Endodermal cell (in vitro differentiated cells): ENCODE data around the gene KIFAP3. TPM values are rescaled to one million over a fixed set of nuclear protein-coding genes. Genes with fewer than 3 reads are reported as not detected.

Experiments
- DNase-seq: peaks from one replicate; pipeline ENCODE4 v3.0.0-alpha.2; 2017
- H3K27ac ChIP-seq: 2 replicates; pipeline ENCODE4 v1.5.1; 2013; ENCODE audit warnings: mild to moderate bottlenecking, low read depth, low read length, moderate library complexity
- H3K27me3 ChIP-seq: 2 replicates; pipeline ENCODE4 v1.6.1; 2013; ENCODE audit warnings: mild to moderate bottlenecking, low read length, moderate library complexity; ENCODE audit not compliant: insufficient read depth, control insufficient read depth, poor library complexity, severe bottlenecking
- H3K36me3 ChIP-seq: 2 replicates; pipeline ENCODE4 v1.7.0; 2013; ENCODE audit warnings: mild to moderate bottlenecking, low read length, moderate library complexity; ENCODE audit not compliant: control insufficient read depth, insufficient read depth
- H3K4me1 ChIP-seq: one replicate; pipeline ENCODE4 v1.7.0; 2013; ENCODE audit warnings: low read length; ENCODE audit not compliant: control insufficient read depth, insufficient read depth
- H3K4me3 ChIP-seq: 2 replicates; pipeline ENCODE4 v1.5.1; 2013; ENCODE audit warnings: mild to moderate bottlenecking, low read length, moderate library complexity
- H3K9ac ChIP-seq: 2 replicates; pipeline ENCODE4 v1.6.1; 2013; ENCODE audit warnings: mild to moderate bottlenecking, low read length, moderate library complexity; ENCODE audit not compliant: poor library complexity, severe bottlenecking; ENCODE audit errors: extremely low read depth
- H3K9me3 ChIP-seq: 2 replicates; pipeline ENCODE4 v1.6.1; 2013; ENCODE audit warnings: mild to moderate bottlenecking, low read length, moderate library complexity; ENCODE audit not compliant: control insufficient read depth
- H3K27ac Mint-ChIP-seq: 2 replicates; pipeline ENCODE4 v1.8.0; 2020; ENCODE audit warnings: mixed read lengths
- H3K27me3 Mint-ChIP-seq: 2 replicates; pipeline ENCODE4 v1.8.0; 2021; ENCODE audit warnings: mild to moderate bottlenecking, mixed read lengths; ENCODE audit not compliant: insufficient read depth
- H3K36me3 Mint-ChIP-seq: 2 replicates; pipeline ENCODE4 v1.8.0; 2020; ENCODE audit warnings: low read depth, mixed read lengths
- H3K4me1 Mint-ChIP-seq: 2 replicates; pipeline ENCODE4 v1.8.0; 2020; ENCODE audit warnings: mixed read lengths
- H3K4me3 Mint-ChIP-seq: 2 replicates; pipeline ENCODE4 v1.8.0; 2020; ENCODE audit warnings: mild to moderate bottlenecking, moderate library complexity, mixed read lengths
- H3K9me3 Mint-ChIP-seq: 2 replicates; pipeline ENCODE4 v1.8.0; 2020; ENCODE audit warnings: mild to moderate bottlenecking, mixed read lengths
- WGBS, 2 experiments: methylation state at CpG; one replicate each; pipeline versions ENCODE4 v1.1.5 to v1.1.7; 2013; ENCODE audit warnings: missing lambda C conversion rate in 2 of 2, mixed read lengths in 1 of 2; ENCODE audit not compliant: insufficient coverage in 1 of 2, insufficient read length in 1 of 2; 5-methylcytosine and 5-hydroxymethylcytosine counted together
- total RNA-seq, 2 donors: library from RNA; stranded (reverse); fragmentation: NEBNext Ultra II Directional in 1 of 2; extraction: Animal tissue kit (Norgen Biotek cat#: 25700) in 1 of 2; gene quantifications; 2 replicates in 1 of 2; 3 replicates in 1 of 2; pipeline ENCODE4 v1.2.1, GENCODE V29; 2021
- TF ChIP-seq, protein P1 (sequence below): fragments of 200-600 bp; sonication (generic); conservative IDR thresholded peaks from 2 replicates; pipeline ENCODE4 v1.5.0; 2021; ENCODE audit warnings: antibody characterized with exemption, mild to moderate bottlenecking

The KIFAP3 gene
- total RNA-seq, 2 donors from 2014 or later, result 8.9 to 14.5 TPM

DNA sequence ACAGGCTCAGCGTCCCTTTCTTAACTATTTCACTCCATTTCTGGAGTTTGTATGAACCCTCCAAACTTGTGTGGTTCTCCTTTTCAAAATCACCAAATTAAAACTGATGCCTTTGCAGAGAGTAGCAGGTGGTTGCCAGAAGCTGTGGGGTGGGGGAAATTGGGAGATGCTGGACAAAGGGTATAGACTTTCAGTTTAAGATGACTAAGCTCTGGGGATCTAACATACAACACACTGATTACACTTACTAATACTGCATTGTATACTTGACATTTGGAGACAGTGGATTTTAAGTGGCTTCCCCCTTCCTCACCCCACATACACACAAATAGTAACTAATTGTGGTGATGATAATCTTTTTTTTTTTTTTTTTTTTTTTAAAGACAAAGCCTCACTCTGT, 169.7 kb downstream of the KIFAP3 start:
- no peaks in the 10 kb centered on the region for H3K9me3 Mint-ChIP-seq
- peaks cover 6% of the 10 kb centered on the region for H3K4me1 ChIP-seq
- H3K9ac ChIP-seq, result no peak overlapping the region
- TF ChIP-seq, protein P1, sequence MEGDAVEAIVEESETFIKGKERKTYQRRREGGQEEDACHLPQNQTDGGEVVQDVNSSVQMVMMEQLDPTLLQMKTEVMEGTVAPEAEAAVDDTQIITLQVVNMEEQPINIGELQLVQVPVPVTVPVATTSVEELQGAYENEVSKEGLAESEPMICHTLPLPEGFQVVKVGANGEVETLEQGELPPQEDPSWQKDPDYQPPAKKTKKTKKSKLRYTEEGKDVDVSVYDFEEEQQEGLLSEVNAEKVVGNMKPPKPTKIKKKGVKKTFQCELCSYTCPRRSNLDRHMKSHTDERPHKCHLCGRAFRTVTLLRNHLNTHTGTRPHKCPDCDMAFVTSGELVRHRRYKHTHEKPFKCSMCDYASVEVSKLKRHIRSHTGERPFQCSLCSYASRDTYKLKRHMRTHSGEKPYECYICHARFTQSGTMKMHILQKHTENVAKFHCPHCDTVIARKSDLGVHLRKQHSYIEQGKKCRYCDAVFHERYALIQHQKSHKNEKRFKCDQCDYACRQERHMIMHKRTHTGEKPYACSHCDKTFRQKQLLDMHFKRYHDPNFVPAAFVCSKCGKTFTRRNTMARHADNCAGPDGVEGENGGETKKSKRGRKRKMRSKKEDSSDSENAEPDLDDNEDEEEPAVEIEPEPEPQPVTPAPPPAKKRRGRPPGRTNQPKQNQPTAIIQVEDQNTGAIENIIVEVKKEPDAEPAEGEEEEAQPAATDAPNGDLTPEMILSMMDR, result no peak
- no peak for DNase-seq
- no peaks in the 10 kb centered on the region for H3K27me3 ChIP-seq
- H3K9me3 ChIP-seq, result no peaks in the 10 kb centered on the region
- H3K36me3 Mint-ChIP-seq, result no peaks in the 10 kb centered on the region
- no peak overlapping the region for H3K27ac Mint-ChIP-seq
- no peaks in the 10 kb centered on the region for H3K36me3 ChIP-seq
- H3K27me3 Mint-ChIP-seq, result no peaks in the 10 kb centered on the region
- no peak overlapping the region for H3K27ac ChIP-seq
- no peak overlapping the region for H3K4me3 ChIP-seq
- no peak overlapping the region for H3K4me3 Mint-ChIP-seq
- H3K4me1 Mint-ChIP-seq, result peaks cover 16% of the 10 kb centered on the region
- WGBS, 2 experiments, result 89% methylated on average over 1 of the region's 1 CpG; no CpG with 5 or more reads in 1 of the 2 experiments

DNA sequence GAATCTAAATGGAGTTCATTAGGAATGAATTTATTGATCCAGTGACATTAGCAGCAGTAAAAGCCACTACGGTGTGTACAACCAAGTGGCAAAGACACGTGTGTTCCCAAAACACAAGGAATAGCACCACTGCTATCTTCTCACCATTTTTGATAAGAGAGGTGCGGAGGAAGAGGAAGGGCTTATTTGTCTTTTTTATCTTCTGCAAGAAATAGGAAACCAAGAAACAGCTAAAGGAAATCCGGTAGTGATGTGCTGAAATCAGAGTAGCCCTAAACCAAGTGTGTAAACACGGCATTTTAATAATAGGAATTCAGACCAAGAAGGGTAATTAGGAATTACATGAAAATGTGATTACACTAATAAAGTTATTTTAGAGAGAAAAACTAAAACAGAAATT, 171.7 kb downstream of the KIFAP3 start:
- TF ChIP-seq, protein P1, result no peak
- Histone ChIP-seq H3K27ac (no peak overlapping the region), H3K9me3 (no peaks in the 10 kb centered on the region), H3K9ac (no peak overlapping the region), H3K4me1 (peaks cover 6% of the 10 kb centered on the region), H3K36me3 (no peaks in the 10 kb centered on the region), H3K4me3 (peak overlapping the region; percentile 36), H3K27me3 (no peaks in the 10 kb centered on the region)
- H3K27me3 Mint-ChIP-seq, result no peaks in the 10 kb centered on the region
- H3K4me1 Mint-ChIP-seq, result peaks cover 21% of the 10 kb centered on the region
- no peak overlapping the region for H3K4me3 Mint-ChIP-seq
- 90% methylated on average over 4 to 5 of the region's 5 CpGs for WGBS, 2 experiments
- H3K27ac Mint-ChIP-seq, result no peak overlapping the region
- no peaks in the 10 kb centered on the region for H3K9me3 Mint-ChIP-seq
- H3K36me3 Mint-ChIP-seq, result no peaks in the 10 kb centered on the region
- no peak for DNase-seq

DNA sequence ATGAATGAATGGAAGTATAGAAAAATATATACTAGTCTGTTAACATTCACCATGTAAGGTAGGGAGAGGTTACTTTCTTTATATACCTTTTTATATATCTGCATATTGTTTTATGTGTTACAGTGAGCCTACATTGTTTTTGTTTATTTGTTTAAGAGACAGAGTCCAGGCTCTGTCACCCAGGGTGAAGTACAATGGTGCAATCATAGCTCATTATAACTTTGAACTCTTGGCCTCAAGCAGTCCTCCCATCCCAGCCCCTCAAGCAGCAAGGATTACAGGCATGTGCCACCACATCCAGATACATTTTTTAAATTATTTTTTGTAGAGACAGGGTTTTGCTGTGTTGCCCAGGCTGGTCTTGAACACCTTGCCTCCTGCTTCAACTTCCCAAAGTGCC, 173.4 kb downstream of the KIFAP3 start:
- H3K36me3 ChIP-seq, result no peaks in the 10 kb centered on the region
- H3K4me3 ChIP-seq, result no peak overlapping the region
- H3K36me3 Mint-ChIP-seq, result no peaks in the 10 kb centered on the region
- H3K27me3 ChIP-seq, result no peaks in the 10 kb centered on the region
- H3K27me3 Mint-ChIP-seq, result peaks cover 13% of the 10 kb centered on the region
- H3K4me1 Mint-ChIP-seq, result peaks cover 21% of the 10 kb centered on the region
- DNase-seq, result no peak
- peaks cover 6% of the 10 kb centered on the region for H3K4me1 ChIP-seq
- H3K9me3 Mint-ChIP-seq, result no peaks in the 10 kb centered on the region
- TF ChIP-seq, protein P1, result no peak
- no peak overlapping the region for H3K4me3 Mint-ChIP-seq
- H3K27ac Mint-ChIP-seq, result no peak overlapping the region
- no peak overlapping the region for H3K9ac ChIP-seq
- H3K27ac ChIP-seq, result no peak overlapping the region
- no peaks in the 10 kb centered on the region for H3K9me3 ChIP-seq
